Dermis microvascular lymphatic vessel endothelial cell (primary cell): Measurements from ENCODE around the gene LRMDA. TPM values are rescaled to one million over a fixed set of nuclear protein-coding genes. Genes with fewer than 3 reads are reported as not detected.

ENCODE experiments used
- DNase-seq, 2 donors: peaks; one replicate each; pipeline versions ENCODE4 v3.0.0 to v3.0.0-alpha.2; 2010; ENCODE audit warnings: low read depth in 2 of 2
- total RNA-seq: library from RNA; depleted of rRNA; stranded (reverse); fragments of >200 nt; gene quantifications from 2 replicates; pipeline ENCODE4 v1.2.1, GENCODE V29; 2014

Gene LRMDA
- total RNA-seq, 1 donor from 2014 or later: 10.4 TPM

- DNase-seq: no peak
Measured at GRCh38 chr10:76245951-76246495, 814.6 kb downstream of the LRMDA start.

GRCh38 chr10:76248649-76249200 is 817.3 kb downstream of the LRMDA start:
- no peak for DNase-seq

GRCh38 chr10:76251841-76252671 is 820.6 kb downstream of the LRMDA start:
- DNase-seq: no peak

GRCh38 chr10:76252733-76253132 is 821.3 kb downstream of the LRMDA start:
- DNase-seq: no peak

- no peak for DNase-seq
Measured at GRCh38 chr10:76255241-76255640, 823.8 kb downstream of the LRMDA start.

GRCh38 chr10:76257816-76258215 is 826.4 kb downstream of the LRMDA start:
- DNase-seq: no peak

GRCh38 chr10:76265441-76266113 is 834.2 kb downstream of the LRMDA start:
- no peak for DNase-seq

- DNase-seq: no peak
Measured at GRCh38 chr10:76268530-76268929, 837.1 kb downstream of the LRMDA start.

- DNase-seq: no peak
Measured at GRCh38 chr10:76268954-76269353, 837.5 kb downstream of the LRMDA start.

GRCh38 chr10:76270464-76270863 is 839.0 kb downstream of the LRMDA start:
- no peak for DNase-seq

- no peak for DNase-seq
Measured at GRCh38 chr10:76274933-76275332, 843.5 kb downstream of the LRMDA start.

GRCh38 chr10:76278811-76279460 is 847.5 kb downstream of the LRMDA start:
- DNase-seq: no peak

- no peak for DNase-seq
Measured at GRCh38 chr10:76281659-76282058, 850.2 kb downstream of the LRMDA start.

- DNase-seq: no peak
Measured at GRCh38 chr10:76282061-76283025, 850.9 kb downstream of the LRMDA start.

- DNase-seq: no peak
Measured at GRCh38 chr10:76284351-76284750, 852.9 kb downstream of the LRMDA start.

- no peak for DNase-seq
Measured at GRCh38 chr10:76285012-76285411, 853.6 kb downstream of the LRMDA start.

GRCh38 chr10:76285515-76285914 is 854.1 kb downstream of the LRMDA start:
- DNase-seq: no peak

- DNase-seq: no peak
Measured at GRCh38 chr10:76286536-76286935, 855.1 kb downstream of the LRMDA start.

- DNase-seq: no peak
Measured at GRCh38 chr10:76287856-76288255, 856.4 kb downstream of the LRMDA start.

- no peak for DNase-seq
Measured at GRCh38 chr10:76291175-76291574, 859.8 kb downstream of the LRMDA start.

- DNase-seq: no peak
Measured at GRCh38 chr10:76291885-76292284, 860.5 kb downstream of the LRMDA start.
